ENCODE results near the gene PALLD.

The PALLD gene

GRCh38 chr4:168562041-168562571 is 65.3 kb downstream of the PALLD start:
- DNase-seq = no peak

- no peak for DNase-seq
These were observed 67.2 kb downstream of the PALLD start for GRCh38 chr4:168564023-168564422.

GRCh38 chr4:168565130-168565529 is 68.3 kb downstream of the PALLD start:
- DNase-seq = no peak

GRCh38 chr4:168566726-168567125 is 69.9 kb downstream of the PALLD start:
- DNase-seq = no peak

GRCh38 chr4:168569066-168569930 is 72.4 kb downstream of the PALLD start:
- DNase-seq = peak in 1 of 2 donors; percentile 6

GRCh38 chr4:168569931-168570276 is 73.1 kb downstream of the PALLD start:
- no peak for DNase-seq

GRCh38 chr4:168570466-168570865 is 73.6 kb downstream of the PALLD start:
- DNase-seq = no peak

GRCh38 chr4:168572002-168572401 is 75.2 kb downstream of the PALLD start:
- DNase-seq = no peak

- DNase-seq = no peak
These were observed 77.0 kb downstream of the PALLD start for GRCh38 chr4:168573870-168574269.

GRCh38 chr4:168574581-168575295 is 77.9 kb downstream of the PALLD start:
- DNase-seq = no peak

GRCh38 chr4:168575473-168575872 is 78.6 kb downstream of the PALLD start:
- DNase-seq = no peak

GRCh38 chr4:168577624-168578023 is 80.8 kb downstream of the PALLD start:
- DNase-seq = no peak

GRCh38 chr4:168580228-168580627 is 83.4 kb downstream of the PALLD start:
- DNase-seq = no peak

GRCh38 chr4:168584321-168584771 is 87.5 kb downstream of the PALLD start:
- DNase-seq = no peak

GRCh38 chr4:168585168-168586091 is 88.6 kb downstream of the PALLD start:
- DNase-seq = peak; percentile 20 to 43

- DNase-seq = no peak
These were observed 90.1 kb downstream of the PALLD start for GRCh38 chr4:168586926-168587325.

- DNase-seq = no peak
These were observed 90.7 kb downstream of the PALLD start for GRCh38 chr4:168587411-168588125.

- DNase-seq = no peak
These were observed 92.2 kb downstream of the PALLD start for GRCh38 chr4:168588916-168589531.

GRCh38 chr4:168592676-168593075 is 95.8 kb downstream of the PALLD start:
- DNase-seq = no peak

GRCh38 chr4:168593399-168593798 is 96.5 kb downstream of the PALLD start:
- no peak for DNase-seq

GRCh38 chr4:168594121-168594520 is 97.3 kb downstream of the PALLD start:
- no peak for DNase-seq

- DNase-seq = no peak
These were observed 101.3 kb downstream of the PALLD start for GRCh38 chr4:168598191-168598590.

All from stimulated activated CD4-positive, alpha-beta T cell treated with anti-CD3 and anti-CD28 coated beads, Interleukin-2, amount 100 ng/mL, for 24 hours (primary cell).